HG02852 (cell line): ENCODE data around the gene TLX2.
"Not testable (repeated sequence)": the region's sequence is repeated elsewhere in the genome, so short reads cannot be mapped to it uniquely, and the experiment has no call there.

Experiments
- ATAC-seq: cut with Tn5 transposase; IDR thresholded peaks from one replicate; pipeline ENCODE4 v1.9.1; 2021; ENCODE audit warnings: mild to moderate bottlenecking, moderate library complexity; ENCODE audit not compliant: unreplicated experiment

Gene TLX2

DNA sequence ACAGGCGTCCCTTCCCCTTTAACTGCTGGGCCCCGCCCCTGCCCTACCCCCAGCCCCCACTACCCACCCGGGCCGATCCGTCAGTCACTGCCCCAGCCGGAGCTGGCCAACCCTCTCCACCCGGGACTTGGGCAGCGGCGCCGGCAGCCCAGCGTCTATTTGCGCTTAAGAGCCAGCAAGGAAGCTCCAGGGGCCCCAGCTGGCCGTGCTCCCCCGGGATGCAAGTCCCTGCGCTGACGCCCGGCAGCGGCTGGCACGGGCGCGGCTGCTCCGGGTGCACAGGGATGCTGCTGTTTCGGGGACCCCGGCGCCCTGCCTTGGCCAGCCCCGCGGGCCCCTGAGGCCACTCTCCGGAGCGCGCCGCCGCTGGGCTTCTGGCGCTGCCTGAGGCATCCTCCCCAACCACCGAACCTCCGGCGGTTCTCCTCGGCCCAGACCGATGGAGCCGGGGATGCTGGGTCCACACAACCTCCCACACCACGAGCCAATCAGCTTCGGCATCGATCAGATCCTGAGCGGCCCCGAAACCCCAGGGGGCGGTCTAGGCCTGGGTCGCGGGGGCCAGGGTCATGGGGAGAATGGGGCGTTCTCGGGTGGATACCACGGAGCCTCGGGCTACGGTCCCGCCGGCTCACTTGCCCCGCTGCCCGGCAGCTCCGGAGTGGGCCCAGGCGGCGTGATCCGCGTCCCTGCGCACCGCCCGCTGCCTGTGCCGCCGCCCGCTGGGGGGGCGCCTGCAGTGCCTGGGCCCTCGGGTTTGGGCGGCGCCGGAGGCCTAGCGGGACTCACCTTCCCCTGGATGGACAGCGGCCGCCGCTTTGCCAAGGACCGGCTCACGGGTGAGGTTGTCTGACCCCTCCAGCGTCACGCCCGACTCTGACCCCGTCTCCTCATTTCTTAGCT is at the start of gene TLX2:
TLX2 (plus strand) TSS at position 83 of the 903 bp plus-strand sequence; CDS start at position 440, 357 bp downstream.
- no peak for ATAC-seq

DNA sequence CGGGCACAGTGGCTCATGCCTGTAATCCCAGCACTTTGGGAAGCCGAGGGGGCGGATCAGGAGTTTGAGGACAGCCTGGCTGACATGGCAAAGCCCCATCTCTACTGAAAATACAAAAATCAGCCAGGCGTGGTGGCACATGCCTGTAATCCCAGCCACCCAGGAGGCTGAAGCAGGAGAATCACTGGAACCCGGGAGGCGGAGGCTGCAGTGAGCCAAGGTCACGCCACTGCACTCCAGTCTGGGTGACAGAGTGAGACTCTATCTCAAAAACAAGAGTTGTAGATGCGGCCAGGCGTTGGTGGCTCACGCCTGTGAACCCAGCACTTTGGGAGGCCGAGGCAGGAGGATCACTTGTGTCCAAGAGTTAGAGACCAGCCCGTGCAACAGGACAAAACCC is 43.5 kb upstream of the TLX2 start:
- not testable (repeated sequence) for ATAC-seq

DNA sequence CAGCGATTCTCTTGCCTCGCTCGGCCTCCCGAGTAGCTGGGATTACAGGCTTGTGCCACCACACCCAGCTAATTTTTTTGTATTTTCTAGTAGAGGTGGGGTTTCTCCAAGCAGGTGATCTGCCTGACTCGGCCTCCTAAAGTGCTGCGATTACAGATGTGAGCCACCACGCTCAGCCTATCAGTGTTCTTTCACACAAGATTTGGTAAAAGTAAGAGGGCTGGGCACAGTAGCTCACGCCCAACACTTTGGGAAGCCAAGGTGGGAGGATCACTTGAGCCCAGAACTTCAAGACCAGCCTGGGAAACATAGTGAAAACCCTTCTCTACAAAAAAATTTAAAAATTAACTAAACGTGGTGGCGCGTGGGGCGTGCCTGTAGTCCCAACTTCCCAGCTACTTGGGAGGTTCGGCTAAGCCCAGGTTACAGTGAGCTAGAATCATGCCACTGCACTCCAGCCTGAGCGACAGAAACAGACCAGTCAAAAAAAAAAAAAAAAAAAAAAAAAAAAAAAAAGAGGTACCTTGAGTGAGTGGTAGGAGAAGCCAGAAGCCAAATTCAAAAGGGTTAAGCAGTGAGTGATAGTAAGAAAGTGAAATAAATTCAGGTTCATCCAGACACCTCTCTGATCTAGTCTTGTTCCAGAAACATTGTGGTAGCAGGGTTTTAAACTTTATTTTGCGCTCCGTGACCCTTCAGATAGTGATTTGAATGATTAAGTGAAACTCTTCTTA is 42.8 kb upstream of the TLX2 start:
- ATAC-seq = no peak

DNA sequence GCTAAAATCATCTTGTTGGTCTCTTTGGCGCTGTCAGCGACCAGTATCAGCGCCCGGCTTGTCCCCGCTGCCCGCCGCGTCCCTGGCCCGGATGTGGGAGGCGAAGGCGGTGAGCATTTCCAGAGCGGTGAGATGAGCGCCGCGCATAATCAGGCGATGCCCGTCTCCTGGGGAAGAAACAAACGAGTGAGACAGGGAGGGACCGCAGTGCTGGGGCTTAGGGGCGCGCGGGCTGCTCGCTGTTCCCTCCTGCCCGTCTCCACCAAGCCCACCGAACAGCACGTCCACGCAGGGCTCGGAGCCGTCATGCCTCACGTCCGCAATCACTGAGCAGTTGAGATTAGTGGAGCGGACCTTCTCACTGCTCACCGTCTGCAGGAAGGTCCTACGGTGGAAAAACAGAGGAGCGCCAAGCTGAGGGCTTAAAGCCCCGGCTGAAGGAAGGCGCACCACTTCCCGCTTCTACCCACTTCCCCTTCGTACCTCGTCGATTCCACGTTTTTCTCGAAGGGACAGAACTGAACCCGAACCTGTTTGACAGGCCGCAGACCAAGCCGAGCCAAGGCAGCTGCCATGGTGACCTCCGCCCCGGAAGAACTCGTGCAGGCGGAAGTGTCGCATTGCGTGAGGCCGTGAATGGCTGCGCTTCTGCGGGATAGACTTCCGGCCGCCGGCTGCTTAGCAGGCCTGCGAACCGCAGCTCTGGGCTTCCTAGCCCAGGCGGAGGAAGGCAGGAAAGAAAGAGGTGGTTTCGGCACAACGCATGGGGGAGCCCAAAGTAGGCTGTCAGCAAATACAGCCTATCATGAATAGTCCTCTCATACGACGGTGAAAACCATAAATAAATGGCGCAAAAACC is 41.9 kb upstream of the TLX2 start, which contains the start of gene MRPL53:
MRPL53 (minus strand) TSS at position 595 of the 859 bp plus-strand sequence; CDS start at position 575, 20 bp downstream.
- peak; percentile 83 for ATAC-seq

DNA sequence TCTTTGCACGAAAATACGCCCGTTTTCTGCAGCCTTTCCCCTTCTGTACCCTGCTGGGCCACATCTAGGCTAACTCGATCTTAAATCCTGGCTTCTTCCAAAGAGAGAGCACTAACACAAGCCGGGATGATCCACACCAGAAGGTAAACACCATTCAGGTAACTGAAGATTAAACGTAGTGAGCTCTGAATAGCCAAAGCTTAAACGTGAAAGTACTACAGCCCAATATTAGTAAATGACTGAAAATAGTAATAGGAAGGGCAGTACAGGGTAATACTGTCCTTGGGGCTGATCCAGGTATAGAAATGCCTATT is 41.3 kb upstream of the TLX2 start:
- no peak for ATAC-seq

DNA sequence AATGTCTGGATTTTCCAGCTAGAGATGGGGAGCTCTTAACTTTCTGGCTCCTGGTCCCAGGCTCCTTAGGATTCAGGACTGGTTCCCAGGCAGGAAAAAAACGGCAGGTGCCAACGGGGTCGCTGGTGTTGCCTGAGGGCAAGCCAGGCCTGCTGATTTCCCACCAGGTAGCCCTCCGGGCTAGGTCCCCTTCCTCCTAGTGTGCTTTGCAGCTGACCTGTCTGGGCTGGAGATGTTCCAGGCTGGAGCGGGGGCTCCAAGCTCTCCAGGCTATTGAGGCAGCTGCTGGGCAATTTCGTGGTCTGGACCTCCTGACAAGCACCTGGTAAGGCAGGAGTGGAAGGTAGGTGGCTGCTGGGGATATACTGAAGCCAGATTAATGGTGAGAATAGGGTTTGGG is 39.8 kb upstream of the TLX2 start:
- ATAC-seq = no peak

DNA sequence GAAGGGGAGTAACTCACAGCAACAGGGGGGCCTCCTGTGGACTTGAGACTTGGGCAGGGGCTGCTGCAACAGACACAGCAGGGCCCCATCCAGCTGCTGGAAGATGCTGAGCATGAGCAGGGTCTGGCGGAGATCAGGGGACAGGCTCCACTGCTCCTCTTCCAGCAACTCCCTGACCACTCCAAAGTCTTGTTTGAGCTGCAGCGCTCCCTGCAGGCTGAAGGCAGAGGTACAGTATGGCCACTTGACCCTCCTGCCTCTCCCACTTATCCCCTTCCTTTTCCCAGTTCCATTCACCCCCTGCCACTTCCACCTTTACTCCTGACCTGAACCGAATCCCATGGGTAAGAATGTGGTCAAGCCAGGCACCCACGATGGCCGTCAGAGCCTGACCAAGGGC is 39.4 kb upstream of the TLX2 start:
- ATAC-seq = no peak

DNA sequence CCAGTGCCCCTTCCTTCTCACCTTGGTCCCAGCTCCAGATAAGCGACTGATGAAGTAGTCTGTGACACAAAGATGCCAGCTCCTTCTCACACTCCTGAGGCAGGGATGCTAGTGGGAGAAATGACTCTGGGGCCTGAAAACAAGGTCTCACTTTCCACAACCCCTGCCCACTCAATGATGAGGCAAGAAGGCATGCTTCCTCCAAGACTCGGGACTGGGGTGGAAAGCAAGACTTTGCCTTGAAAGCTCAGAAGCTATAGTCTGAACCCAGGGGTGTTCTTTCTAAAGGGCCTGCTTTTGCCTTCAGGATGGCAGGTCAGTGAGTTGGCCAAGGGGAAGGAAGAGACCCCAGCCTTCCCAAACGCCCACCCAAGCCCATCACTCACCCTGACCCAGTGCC is 32.8 kb upstream of the TLX2 start:
- ATAC-seq = no peak

DNA sequence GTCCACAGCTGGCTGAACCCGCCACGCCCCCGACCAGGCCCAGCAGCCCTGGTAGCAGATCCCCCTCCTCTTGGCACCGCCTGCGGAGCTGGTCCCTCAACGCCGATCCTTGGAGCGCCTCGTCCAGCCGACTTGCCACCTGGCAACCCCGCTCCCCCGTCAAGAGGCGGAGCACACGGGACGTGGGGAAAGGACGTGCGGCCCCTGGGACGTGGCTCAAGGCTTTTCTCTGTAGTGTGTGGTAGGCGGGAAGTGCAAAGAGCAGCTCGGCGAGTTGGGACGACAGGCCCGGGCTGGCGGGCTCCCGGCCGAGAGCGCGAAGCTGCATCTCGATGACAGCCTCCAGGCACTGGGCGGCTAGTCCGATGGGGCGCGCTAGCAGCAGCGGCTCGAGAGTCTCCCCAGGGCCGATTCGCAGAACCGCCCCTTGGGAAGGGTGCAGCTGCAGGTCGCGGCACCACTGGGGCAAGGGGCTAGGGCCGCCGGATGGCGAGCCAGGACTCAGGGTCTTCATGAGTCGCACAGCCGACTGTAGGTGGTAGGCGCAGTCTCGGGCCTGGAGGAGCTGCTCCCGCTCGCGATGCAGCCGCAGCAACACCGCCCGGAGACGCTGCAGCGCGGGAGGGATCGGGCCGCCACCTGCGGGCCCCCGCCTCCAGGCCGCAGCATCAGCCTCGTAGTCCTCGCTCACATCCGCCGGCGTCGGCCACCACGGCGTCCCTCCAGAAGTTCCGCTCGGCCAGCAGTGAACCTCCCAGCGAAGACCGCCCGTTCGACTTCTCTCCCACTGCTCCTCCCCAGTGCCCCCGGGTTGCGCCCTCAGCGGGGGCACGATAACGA is 32.1 kb upstream of the TLX2 start:
- peak; percentile 35 for ATAC-seq

DNA sequence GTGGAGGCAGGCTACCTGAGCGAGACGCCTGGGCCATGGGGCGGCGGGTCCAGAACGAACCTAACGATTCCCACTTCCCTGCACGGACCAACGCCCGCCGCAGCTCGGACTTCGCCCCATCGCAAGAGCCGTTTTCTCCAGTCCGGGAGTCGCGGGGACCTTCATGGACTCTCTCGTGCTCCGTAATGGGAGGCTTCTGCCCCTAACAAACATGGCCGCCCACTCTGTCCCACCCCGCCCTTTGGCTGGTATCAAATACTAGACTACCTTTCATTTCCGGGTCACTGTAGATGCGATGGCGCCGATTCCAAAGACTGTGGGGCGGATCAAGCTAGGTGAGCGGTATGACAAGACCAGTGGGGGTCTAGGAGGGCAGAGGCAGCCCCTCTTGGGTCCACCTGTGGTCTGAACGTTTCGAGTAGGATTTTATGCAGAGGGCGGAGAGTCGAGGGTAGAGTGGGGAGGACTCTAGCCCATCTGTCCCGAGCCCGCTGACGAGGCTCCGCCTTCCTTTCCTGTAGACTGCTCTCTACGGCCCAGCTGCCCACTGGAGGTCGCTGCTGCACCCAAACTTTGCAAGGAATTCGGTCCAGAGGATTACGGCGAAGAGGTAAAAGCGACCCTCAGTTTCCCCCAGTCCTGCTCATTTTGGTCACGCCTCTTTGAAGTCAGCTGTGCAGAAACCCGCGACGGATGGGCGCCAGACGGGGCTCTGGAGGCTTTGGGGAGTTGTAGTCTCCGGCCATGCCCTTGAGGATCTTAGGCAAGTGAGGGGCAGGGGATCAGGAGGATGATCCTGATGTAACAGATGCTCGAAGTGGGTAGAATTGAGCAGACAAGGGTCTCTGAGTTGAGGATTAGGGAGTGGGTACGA is 31.2 kb upstream of the TLX2 start, which contains the start of the genes CCDC142 and TTC31:
CCDC142 (minus strand) TSS at position 198 of the 874 bp plus-strand sequence; CDS start at position 37, 161 bp downstream.
TTC31 (plus strand) TSS at position 281 of the 874 bp plus-strand sequence; CDS start at position 296, 15 bp downstream.
- peak; percentile 89 for ATAC-seq

DNA sequence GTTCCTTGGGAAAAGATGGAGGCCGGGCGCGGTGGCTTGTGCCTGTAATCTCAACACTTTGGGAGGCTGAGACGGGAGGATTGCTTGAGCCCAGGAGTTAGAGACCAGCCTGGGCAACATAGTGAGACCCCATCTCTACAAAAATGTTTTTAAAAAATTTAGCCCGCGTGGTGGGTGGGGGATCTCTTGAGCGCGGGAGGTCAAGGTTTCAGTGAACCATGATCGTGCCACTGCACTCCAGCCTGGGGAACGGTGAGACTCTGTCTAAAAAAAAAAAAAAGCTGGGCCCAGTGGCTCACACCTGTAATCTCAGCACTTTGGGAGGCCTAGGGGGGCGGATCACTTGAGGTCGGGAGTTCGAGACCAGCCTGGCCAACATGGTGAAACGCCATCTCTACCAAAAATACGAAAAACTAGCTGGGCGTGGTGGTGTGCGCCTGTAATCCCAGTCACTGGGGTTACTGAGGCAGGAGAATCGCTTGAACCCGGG is 30.5 kb upstream of the TLX2 start:
- ATAC-seq = not testable (repeated sequence)

DNA sequence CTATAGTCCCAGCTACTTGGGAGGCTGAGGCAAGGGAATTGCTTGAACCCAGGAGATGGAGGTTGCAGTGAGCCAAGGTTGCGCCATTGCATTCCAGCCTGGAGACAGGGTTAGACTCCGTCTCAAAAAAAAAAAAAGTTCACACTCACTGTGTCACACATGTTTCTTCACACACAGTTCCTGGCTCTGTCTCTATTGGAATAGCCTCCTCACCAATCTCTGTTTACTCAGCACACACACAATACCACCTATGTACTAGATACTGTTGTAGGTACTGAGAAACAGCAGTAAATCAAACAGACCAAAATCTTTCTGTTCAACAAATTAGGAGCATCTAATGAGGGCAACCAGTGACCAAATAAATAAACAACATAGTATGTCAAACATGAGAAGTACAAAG is 28.1 kb upstream of the TLX2 start:
- ATAC-seq = no peak

DNA sequence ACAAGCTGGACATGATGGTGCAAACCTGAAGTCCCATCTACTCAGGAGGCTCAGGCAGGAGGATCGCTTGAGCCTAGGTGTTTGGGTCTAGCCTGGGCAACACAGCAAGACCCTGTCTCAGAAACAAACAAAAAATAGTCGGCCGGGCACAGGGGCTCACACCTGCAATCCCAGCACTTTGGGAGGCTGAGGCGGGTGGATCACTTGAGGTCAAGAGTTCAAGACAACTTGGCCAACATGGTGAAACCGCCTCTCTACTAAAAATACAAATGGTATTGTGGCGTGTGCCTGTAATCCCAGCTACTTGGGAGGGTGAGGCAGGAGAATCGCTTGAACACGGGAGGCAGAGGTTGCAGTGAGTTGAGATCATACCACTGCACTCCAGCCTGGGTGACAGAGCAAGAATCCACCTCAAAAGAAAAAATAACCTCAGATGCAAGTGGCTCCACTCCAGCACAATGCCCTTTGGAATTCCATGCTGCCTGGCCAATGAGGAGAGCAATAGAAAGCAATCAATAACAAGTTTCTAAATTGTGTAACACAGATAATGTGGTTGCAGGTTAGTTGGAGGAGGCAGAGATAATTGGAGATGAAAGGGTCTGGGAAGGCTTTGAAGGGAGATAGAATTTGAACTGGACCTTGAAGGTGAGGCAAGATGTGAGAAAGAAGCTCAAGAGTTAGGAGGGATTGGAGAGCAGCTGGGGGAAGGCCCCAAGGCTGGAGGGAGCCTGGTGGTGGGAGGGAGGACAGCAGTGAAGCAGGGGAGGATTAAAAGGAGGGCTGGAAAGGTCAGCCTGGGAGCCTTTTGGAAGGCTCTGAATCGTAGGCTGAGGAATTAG is 25.4 kb upstream of the TLX2 start:
- ATAC-seq = no peak

DNA sequence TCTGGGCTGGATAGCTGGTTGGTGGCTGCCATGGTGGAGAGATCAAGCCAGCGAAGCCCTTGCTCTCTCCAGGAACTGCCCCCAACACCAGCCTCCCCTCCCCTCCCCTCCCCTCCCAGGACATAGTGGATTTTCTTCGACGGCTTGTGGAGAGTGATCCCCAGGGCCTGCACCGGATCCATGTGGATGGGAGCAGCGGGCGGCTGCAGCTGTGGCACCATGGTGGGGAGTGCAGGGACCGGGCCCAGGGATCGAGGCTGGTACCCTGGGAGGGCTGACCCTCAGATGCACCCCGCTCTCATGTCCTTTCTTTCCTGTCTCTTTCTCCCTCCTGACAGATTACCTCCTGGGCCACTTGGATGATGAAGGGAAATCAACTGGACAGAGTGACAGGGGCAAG is 24.3 kb upstream of the TLX2 start:
- no peak for ATAC-seq

DNA sequence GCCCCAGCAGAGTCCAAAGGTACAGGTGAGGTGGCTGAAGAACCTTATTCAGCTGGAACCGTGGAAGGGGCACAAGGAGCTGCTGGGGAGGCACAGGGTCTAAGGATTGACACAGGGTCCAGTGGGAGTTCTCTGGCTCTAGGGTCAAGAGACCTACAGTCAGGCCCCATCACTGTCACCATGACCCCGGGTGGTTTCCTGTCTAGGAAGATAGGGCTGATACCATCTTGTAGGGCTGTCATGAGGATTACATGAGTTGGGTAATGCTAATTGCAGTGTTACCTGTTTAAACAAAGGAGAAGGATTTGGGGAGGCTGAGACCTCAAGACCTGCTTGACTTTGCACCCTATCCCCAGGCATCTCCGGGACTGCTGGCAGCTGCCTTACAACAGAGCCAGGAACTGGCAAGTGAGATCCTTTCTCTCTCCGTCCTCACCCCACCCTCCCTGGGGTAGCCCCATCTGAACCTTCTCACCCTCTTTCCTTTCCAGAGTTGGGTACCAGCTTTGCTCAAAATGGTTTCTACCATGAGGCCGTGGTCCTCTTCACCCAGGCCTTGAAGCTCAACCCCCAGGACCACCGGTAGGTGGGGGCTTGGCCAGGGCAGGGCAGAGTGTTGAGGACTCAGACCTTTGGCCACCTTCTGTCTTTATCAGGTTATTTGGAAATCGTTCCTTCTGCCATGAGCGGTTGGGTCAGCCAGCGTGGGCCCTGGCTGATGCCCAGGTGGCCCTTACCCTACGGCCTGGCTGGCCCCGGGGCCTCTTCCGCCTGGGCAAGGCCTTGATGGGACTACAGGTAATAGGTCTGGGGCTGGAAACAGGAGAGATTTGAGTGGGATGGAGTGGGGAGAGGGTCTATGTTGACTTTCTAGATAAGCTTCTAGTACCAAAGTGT is 22.4 kb upstream of the TLX2 start:
- no peak for ATAC-seq

DNA sequence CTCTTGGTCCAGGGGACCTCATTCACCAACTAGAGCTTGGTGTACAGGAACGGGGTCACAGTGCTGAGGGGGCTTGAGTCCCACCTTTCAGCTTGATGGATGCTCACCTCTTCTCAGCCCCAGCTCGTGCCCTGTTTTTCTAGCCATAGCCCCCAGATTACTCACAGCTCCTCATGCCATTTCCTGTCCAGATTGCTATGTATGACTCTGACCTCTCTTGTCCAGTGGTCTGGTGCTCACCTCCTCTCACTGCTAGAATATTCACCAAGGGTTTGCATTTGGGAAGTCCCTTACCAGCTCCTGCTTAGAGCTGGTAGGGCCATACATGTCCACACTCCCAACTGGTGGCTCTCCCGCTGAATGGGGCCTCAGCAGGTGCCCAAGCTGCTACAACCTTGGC is 20.7 kb upstream of the TLX2 start:
- no peak for ATAC-seq

DNA sequence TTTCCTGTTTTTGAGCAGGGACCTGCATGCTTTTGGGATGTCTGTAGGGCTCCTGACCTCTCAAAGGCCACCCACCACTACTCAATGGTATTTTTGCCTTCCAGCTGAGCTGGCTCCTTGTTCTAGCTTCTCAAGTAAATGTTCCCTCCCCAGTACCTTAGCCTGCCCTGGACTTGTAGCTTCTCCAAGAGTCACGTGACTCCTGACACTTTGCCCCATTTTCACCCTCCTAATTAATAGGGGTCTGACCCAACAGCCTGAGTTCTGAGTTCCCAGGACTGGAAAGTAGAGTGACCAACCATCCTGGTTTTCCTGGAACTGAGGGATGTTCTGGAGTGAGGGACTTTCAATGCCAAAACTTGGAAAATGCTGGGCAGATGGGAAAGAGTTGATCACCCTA is 18.8 kb upstream of the TLX2 start:
- ATAC-seq = no peak
